Muscle layer of duodenum (tissue), 2 donors: Measurements from ENCODE around the gene CLCA1.

Experiments
- H3K27ac ChIP-seq: one replicate; pipeline ENCODE4 v1.7.0; 2013; ENCODE audit warnings: mild to moderate bottlenecking, low read length
- H3K27me3 ChIP-seq: one replicate; pipeline ENCODE4 v1.7.0; 2013; ENCODE audit warnings: low read depth, mild to moderate bottlenecking, control low read depth, low read length
- H3K36me3 ChIP-seq, 2 donors: one replicate each; pipeline ENCODE4 v1.7.0; 2013; ENCODE audit warnings: low read length in 2 of 2, control low read depth in 1 of 2, mild to moderate bottlenecking in 1 of 2; ENCODE audit not compliant: insufficient read depth in 2 of 2, control insufficient read depth in 1 of 2
- H3K4me1 ChIP-seq, 2 donors: one replicate each; pipeline ENCODE4 v1.7.0; 2013; ENCODE audit warnings: low read length in 2 of 2, mild to moderate bottlenecking in 2 of 2, control low read depth in 1 of 2, moderate library complexity in 1 of 2; ENCODE audit not compliant: insufficient read depth in 2 of 2, control insufficient read depth in 1 of 2
- H3K4me3 ChIP-seq, 2 donors: one replicate each; pipeline ENCODE4 v1.7.0; 2013; ENCODE audit warnings: low read length in 2 of 2, low read depth in 1 of 2, mild to moderate bottlenecking in 1 of 2
- H3K9me3 ChIP-seq, 2 donors: one replicate each; pipeline ENCODE4 v1.7.0; 2013; ENCODE audit warnings: low read length in 2 of 2, control low read depth in 1 of 2, mild to moderate bottlenecking in 1 of 2; ENCODE audit not compliant: control insufficient read depth in 1 of 2
- donor health status: healthy.

The CLCA1 gene, protein sequence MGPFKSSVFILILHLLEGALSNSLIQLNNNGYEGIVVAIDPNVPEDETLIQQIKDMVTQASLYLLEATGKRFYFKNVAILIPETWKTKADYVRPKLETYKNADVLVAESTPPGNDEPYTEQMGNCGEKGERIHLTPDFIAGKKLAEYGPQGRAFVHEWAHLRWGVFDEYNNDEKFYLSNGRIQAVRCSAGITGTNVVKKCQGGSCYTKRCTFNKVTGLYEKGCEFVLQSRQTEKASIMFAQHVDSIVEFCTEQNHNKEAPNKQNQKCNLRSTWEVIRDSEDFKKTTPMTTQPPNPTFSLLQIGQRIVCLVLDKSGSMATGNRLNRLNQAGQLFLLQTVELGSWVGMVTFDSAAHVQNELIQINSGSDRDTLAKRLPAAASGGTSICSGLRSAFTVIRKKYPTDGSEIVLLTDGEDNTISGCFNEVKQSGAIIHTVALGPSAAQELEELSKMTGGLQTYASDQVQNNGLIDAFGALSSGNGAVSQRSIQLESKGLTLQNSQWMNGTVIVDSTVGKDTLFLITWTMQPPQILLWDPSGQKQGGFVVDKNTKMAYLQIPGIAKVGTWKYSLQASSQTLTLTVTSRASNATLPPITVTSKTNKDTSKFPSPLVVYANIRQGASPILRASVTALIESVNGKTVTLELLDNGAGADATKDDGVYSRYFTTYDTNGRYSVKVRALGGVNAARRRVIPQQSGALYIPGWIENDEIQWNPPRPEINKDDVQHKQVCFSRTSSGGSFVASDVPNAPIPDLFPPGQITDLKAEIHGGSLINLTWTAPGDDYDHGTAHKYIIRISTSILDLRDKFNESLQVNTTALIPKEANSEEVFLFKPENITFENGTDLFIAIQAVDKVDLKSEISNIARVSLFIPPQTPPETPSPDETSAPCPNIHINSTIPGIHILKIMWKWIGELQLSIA

GRCh38 chr1:86468501-86468977, at the start of gene CLCA1:
Gene CLCA1, plus strand, starts transcription at chr1:86468927. Its CDS starts 45 bp downstream, at chr1:86468972.
- H3K27ac ChIP-seq = no peak within 1 kb of the TSS
- no peak within 1 kb of the TSS for H3K4me3 ChIP-seq
- H3K27me3 ChIP-seq = no peaks in the 10 kb centered on the region
- H3K9me3 ChIP-seq = no peaks in the 10 kb centered on the region
- no peaks in the 10 kb centered on the region for H3K36me3 ChIP-seq
- no peaks in the 10 kb centered on the region for H3K4me1 ChIP-seq

DNA sequence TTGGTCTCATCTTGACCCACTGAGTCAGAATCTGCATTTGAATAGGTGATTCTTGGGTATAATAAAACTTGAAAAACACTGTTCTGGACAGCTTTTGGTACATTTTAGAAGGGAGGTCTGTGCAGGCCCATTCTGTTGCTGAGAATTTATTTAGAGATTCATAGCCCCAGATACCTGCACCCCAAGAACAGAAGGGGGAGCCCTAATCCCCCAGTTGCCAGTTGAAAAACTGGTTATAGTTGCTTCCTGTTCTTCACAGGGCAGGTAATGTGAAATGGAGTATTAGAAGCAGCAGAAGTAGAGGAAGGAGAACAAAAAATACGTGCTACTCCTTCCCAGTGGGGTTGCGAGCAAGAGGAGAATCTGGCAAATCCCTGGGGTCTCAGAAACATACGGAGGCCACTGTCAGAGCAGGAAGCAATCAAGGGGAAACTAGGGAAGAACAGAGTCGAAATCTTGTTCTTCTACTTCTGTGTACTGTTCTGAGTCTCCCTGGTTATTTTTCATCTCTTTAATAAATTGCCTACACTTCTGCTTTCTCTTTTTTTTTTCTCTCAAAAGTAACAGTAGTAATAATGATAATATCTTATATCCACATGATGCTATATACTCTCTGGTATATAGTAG, 49.3 kb upstream of the CLCA1 start:
- Histone ChIP-seq H3K36me3 (no peaks in the 10 kb centered on the region), H3K9me3 (no peaks in the 10 kb centered on the region), H3K27me3 (no peaks in the 10 kb centered on the region), H3K27ac (no peak overlapping the region), H3K4me1 (no peaks in the 10 kb centered on the region), H3K4me3 (no peak overlapping the region)

GRCh38 chr1:86421601-86422280, 47.0 kb upstream of the CLCA1 start:
- Histone ChIP-seq H3K9me3 (no peaks in the 10 kb centered on the region), H3K27ac (no peak overlapping the region)

DNA sequence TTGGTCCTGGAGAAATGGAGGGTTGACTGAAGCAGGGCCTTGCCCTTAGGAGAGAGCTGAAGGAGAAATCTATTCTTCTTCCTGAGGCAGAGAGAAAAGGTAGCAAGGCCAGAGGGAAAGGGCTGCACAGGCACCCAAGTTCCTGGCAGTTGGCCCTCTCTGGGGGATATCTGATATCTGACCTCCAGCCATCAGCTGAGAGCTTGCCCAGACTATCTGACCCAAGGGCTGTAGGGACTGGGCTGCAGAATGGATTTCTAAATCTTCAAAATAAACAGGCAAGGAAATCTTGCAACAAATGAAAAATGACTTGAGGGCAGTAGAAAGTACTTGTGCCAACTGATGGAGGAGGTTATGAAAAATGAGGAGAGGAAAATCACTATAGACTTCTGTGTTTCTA, 45.3 kb upstream of the CLCA1 start:
- no peak overlapping the region for H3K27ac ChIP-seq

More at GRCh38 chr1:86421601-86422280, 47.0 kb upstream of the CLCA1 start:
- H3K4me1 ChIP-seq = no peaks in the 10 kb centered on the region
- H3K27me3 ChIP-seq = no peaks in the 10 kb centered on the region
- no peaks in the 10 kb centered on the region for H3K36me3 ChIP-seq
- no peak overlapping the region for H3K4me3 ChIP-seq

GRCh38 chr1:86423873-86424272, 44.9 kb upstream of the CLCA1 start, which contains the start of gene CLCA2:
Gene CLCA2, plus strand, starts transcription at chr1:86424171. Its CDS starts 77 bp downstream, at chr1:86424248.
- Histone ChIP-seq H3K9me3 (no peaks in the 10 kb centered on the region), H3K27ac (no peak within 1 kb of the TSS), H3K36me3 (no peaks in the 10 kb centered on the region), H3K27me3 (no peaks in the 10 kb centered on the region), H3K4me3 (no peak within 1 kb of the TSS), H3K4me1 (no peaks in the 10 kb centered on the region)

More for the DNA sequence above, 45.3 kb upstream of the CLCA1 start:
- Histone ChIP-seq H3K4me1 (no peaks in the 10 kb centered on the region), H3K36me3 (no peaks in the 10 kb centered on the region), H3K4me3 (no peak overlapping the region), H3K9me3 (no peaks in the 10 kb centered on the region), H3K27me3 (no peaks in the 10 kb centered on the region)

DNA sequence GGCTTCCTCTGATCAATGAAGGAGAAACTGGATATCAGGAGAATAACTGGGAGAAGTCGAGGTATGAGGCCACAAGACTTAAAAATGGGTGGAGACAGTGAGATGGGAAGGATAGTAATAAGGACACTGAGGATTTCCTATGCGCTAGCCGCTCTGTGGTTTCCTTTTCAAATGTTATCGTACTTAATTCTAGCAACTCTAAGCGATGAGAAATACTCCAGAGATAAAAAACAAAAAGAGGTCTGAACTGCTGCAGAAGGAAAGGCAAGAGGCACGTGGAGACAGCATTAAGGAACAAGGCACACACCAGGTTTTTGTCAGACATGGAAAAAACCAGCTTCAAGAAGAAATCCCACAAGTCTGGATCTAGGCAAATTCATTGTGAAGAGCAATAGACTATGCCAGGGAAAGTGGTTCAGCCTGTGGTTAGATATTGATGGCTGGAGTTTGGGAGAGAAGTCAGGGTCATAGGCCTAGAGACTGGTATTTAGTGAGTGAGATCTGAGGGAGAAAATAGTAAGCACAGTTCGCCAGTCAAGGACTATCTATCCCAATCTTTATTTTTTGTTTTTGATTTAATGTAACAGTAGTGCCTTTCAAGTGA, 39.5 kb upstream of the CLCA1 start:
- Histone ChIP-seq H3K9me3 (no peaks in the 10 kb centered on the region), H3K4me1 (peaks cover 0 to 5% of the 10 kb centered on the region in 2 donors), H3K27me3 (no peaks in the 10 kb centered on the region), H3K4me3 (no peak overlapping the region), H3K36me3 (no peaks in the 10 kb centered on the region), H3K27ac (peak overlapping the region; percentile 52)

DNA sequence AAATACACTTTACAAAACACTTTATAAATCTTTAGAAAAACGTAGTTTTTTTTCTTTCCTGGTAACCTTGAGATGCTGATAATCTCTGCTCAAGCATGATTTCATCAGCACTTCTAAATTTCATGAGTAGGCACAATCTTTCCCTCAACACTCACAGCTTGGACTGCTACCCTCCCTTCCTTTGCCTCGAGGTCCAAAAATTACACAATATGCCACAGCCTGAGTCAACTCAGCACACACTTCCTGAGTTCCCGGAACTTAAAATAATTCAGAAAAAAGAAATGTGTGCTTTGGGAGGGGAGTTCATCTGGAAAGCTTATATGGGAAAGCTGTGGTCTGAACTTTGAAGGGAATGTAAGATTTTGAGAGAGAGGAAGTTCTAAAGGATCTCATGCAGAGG, 38.9 kb upstream of the CLCA1 start:
- H3K4me1 ChIP-seq = peaks cover 0 to 5% of the 10 kb centered on the region in 2 donors
- H3K9me3 ChIP-seq = no peaks in the 10 kb centered on the region
- no peaks in the 10 kb centered on the region for H3K36me3 ChIP-seq
- H3K27ac ChIP-seq = peak overlapping the region; percentile 76
- H3K4me3 ChIP-seq = no peak overlapping the region
- no peaks in the 10 kb centered on the region for H3K27me3 ChIP-seq

- peaks cover 0 to 5% of the 10 kb centered on the region in 2 donors for H3K4me1 ChIP-seq
- H3K27ac ChIP-seq = peak overlapping the region; percentile 76
- H3K9me3 ChIP-seq = no peaks in the 10 kb centered on the region
- H3K36me3 ChIP-seq = no peaks in the 10 kb centered on the region
- H3K27me3 ChIP-seq = no peaks in the 10 kb centered on the region
- H3K4me3 ChIP-seq = no peak overlapping the region
Measured at GRCh38 chr1:86430376-86430775, 38.4 kb upstream of the CLCA1 start.

GRCh38 chr1:86434059-86434458, 34.7 kb upstream of the CLCA1 start:
- no peaks in the 10 kb centered on the region for H3K36me3 ChIP-seq
- H3K27me3 ChIP-seq = no peaks in the 10 kb centered on the region
- no peak overlapping the region for H3K4me3 ChIP-seq
- no peak overlapping the region for H3K27ac ChIP-seq
- H3K9me3 ChIP-seq = no peaks in the 10 kb centered on the region
- H3K4me1 ChIP-seq = peaks cover 0 to 5% of the 10 kb centered on the region in 2 donors

DNA sequence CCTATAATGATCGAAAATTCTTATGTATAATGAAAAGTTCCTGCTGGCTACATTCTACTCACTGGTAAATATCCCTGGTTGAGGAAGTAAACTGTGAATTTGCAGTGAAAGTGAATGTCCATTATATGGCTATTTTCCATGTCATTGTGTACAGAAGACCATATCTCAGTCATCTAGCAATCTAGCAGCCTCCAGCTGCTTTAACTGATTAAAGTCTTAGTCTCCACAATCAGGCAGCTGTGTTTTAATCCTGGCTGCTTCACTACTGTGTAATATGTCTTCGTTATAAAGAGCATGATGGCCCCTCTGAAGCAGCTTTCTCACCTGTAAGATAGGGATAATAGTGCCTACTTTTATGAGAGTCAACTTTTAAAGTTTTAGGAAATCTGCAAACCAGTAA, 33.4 kb upstream of the CLCA1 start:
- Histone ChIP-seq H3K4me3 (no peak overlapping the region), H3K27me3 (no peaks in the 10 kb centered on the region), H3K9me3 (no peaks in the 10 kb centered on the region), H3K36me3 (no peaks in the 10 kb centered on the region), H3K27ac (no peak overlapping the region), H3K4me1 (peaks cover 0 to 3% of the 10 kb centered on the region in 2 donors)
